ENCODE results near the gene CHMP6. TPM values are rescaled to one million over a fixed set of nuclear protein-coding genes. Genes with fewer than 3 reads are reported as not detected.

Gene CHMP6
- total RNA-seq, 1 experiment from 2014 or later: 22.0 TPM

DNA sequence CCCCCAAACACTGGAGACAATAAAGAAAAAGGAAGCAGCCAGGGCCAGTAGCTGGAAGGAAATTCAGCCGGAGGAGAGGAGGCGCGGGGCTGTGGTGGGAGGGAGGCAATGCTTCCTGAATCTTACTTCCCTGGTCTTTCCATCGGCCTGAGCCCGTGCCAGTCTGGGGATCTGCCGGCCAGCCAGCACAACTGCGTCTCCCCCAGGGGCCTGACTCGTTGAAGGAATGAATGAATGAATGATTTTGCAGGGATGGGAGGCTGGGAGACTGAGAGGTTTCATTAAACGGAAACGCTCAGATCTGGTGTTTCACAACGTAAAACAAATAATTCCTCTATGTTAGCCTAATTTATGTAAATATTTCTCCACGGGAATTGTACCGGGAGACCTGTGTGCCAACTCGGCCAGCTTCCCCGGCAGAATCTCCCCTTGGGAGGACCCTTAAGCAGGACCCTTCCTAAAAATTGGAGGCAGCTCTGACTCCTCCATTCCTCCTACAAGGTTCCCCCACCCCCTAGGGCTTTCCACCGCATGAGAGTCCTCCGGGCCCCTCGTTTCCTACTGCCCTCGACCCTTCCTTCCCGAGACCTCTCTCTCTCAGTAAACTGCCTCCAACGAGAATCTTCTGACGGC lies 42.0 kb downstream of the CHMP6 start:
- DNase-seq (ENCODE audit: low read depth, low spot score) (no peak), ATAC-seq (no peak)
- peak overlapping the region; percentile 100 for H3K4me2 ChIP-seq (ENCODE audit: low read length)
- no peaks in the 10 kb centered on the region for H3K27me3 ChIP-seq (ENCODE audit: insufficient read depth, low read length)
- no peaks in the 10 kb centered on the region for H3K9me3 ChIP-seq (ENCODE audit: control insufficient read depth in 1 of 2, insufficient read depth in 1 of 2, low read depth in 1 of 2, low read length in 2 of 2)
- POLR2A ChIA-PET: interaction anchor here (2.1 kb wide), 1 partner anchor 10 kb away, joined by 10 read pairs; no protein-coding TSS in a partner anchor
- peak overlapping the region; percentile 71 to 93 for H3K4me3 ChIP-seq (replicated peaks in 1 of 2; ENCODE audit: low read depth in 1 of 2, low read length in 2 of 2)
- RAD21 ChIA-PET (ENCODE audit: low non-redundant PET in 1 of 2, low total read pairs in 2 of 2, uncharacterized antibody in 2 of 2, unreplicated experiment in 2 of 2): no interaction called here
- no TSS peak for BruUV-seq (replicated peaks)
- peak overlapping the region; percentile 71 for H3K27ac ChIP-seq (ENCODE audit: low read depth, low read length)
- peaks cover 8 to 26% of the 10 kb centered on the region in 2 experiments; a peak in 3 of 4 replicates for H3K36me3 ChIP-seq (ENCODE audit: control insufficient read depth in 1 of 2, insufficient read depth in 2 of 2, low read length in 2 of 2)
- H4K20me1 ChIP-seq (ENCODE audit: insufficient read depth): no peaks in the 10 kb centered on the region; the same call in 1 of the 2 replicates
- H3K9ac ChIP-seq (ENCODE audit: low read length): peak overlapping the region; percentile 77
- CTCF ChIA-PET: interaction anchor here (1.5 kb wide), 1 partner anchor 10 kb away, joined by 4 read pairs; no protein-coding TSS in a partner anchor
- intact Hi-C loops (cut with micrococcal nuclease): loop anchor here (2.0 kb wide), 1 partner anchor 67 kb away; no protein-coding TSS in a partner anchor
- peaks cover 34% of the 10 kb centered on the region for H3K79me2 ChIP-seq (ENCODE audit: insufficient read depth, low read length)
- H3K4me1 ChIP-seq (ENCODE audit: control insufficient read depth in 1 of 2, insufficient read depth in 2 of 2, low read length in 2 of 2): peaks cover 35 to 39% of the 10 kb centered on the region in 2 experiments
- no peaks in the 10 kb centered on the region for H3K9me2 ChIP-seq (ENCODE audit: insufficient read depth)
- no peak overlapping the region for H2AFZ ChIP-seq (ENCODE audit: low read depth, low read length, poor library complexity, severe bottlenecking)
- TF ChIP-seq FOSL1 (IDR thresholded peaks at IDR 0.05; ENCODE audit: low read depth): no peak
- no peak for TF ChIP-seq EZH2phosphoT487 (IDR thresholded peaks at IDR 0.05; ENCODE audit: borderline replicate concordance)
- no peak for TF ChIP-seq CBX3 (IDR thresholded peaks at IDR 0.05; ENCODE audit: low read depth)
- TF ChIP-seq RAD21 (IDR thresholded peaks at IDR 0.05; ENCODE audit: low read depth): no peak
- no peak for TF ChIP-seq SRF (IDR thresholded peaks at IDR 0.05; ENCODE audit: low read depth)
- no peak for TF ChIP-seq ZNF274 (IDR thresholded peaks at IDR 0.05; ENCODE audit: low read depth, low read length)
- no peak for TF ChIP-seq ATF3 (IDR thresholded peaks at IDR 0.05)
- TF ChIP-seq EZH2 (IDR thresholded peaks at IDR 0.05): no peak
- TF ChIP-seq ZFX (IDR thresholded peaks at IDR 0.05): no peak
- no peak for TF ChIP-seq TCF7L2 (IDR thresholded peaks at IDR 0.05; ENCODE audit: borderline replicate concordance, extremely low read depth, insufficient read depth, insufficient read length)
- TF ChIP-seq POLR2AphosphoS5 (IDR thresholded peaks at IDR 0.05; ENCODE audit: low read depth, low read length): no peak
- TF ChIP-seq, protein P1, sequence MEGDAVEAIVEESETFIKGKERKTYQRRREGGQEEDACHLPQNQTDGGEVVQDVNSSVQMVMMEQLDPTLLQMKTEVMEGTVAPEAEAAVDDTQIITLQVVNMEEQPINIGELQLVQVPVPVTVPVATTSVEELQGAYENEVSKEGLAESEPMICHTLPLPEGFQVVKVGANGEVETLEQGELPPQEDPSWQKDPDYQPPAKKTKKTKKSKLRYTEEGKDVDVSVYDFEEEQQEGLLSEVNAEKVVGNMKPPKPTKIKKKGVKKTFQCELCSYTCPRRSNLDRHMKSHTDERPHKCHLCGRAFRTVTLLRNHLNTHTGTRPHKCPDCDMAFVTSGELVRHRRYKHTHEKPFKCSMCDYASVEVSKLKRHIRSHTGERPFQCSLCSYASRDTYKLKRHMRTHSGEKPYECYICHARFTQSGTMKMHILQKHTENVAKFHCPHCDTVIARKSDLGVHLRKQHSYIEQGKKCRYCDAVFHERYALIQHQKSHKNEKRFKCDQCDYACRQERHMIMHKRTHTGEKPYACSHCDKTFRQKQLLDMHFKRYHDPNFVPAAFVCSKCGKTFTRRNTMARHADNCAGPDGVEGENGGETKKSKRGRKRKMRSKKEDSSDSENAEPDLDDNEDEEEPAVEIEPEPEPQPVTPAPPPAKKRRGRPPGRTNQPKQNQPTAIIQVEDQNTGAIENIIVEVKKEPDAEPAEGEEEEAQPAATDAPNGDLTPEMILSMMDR (IDR thresholded peaks at IDR 0.05 in 2 of 3, conservative IDR thresholded peaks at IDR 0.05 in 1 of 3; ENCODE audit: borderline replicate concordance in 1 of 3, insufficient read depth in 1 of 3, low read depth in 2 of 3, low read length in 2 of 3): no peak
- TF ChIP-seq SIN3A (IDR thresholded peaks at IDR 0.05; ENCODE audit: low read depth): no peak
- no peak for TF ChIP-seq JUND (IDR thresholded peaks at IDR 0.05)
- no peak for TF ChIP-seq REST (IDR thresholded peaks at IDR 0.05; ENCODE audit: low read depth)
- no peak for TF ChIP-seq ZBTB33 (IDR thresholded peaks at IDR 0.05; ENCODE audit: extremely low read depth, insufficient replicate concordance, low read length)
- no peak for TF ChIP-seq YY1 (IDR thresholded peaks at IDR 0.05; ENCODE audit: extremely low read depth, insufficient replicate concordance, low read depth, low read length)
- TF ChIP-seq, protein P2, sequence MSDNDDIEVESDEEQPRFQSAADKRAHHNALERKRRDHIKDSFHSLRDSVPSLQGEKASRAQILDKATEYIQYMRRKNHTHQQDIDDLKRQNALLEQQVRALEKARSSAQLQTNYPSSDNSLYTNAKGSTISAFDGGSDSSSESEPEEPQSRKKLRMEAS (IDR thresholded peaks at IDR 0.05): no peak
- TF ChIP-seq ELF1 (IDR thresholded peaks at IDR 0.05; ENCODE audit: borderline replicate concordance, low read depth): no peak
